Smooth muscle cell (in vitro differentiated cells): Measurements from ENCODE around the gene LCA5L. TPM values are rescaled to one million over a fixed set of nuclear protein-coding genes. Genes with fewer than 3 reads are reported as not detected.

Experiments
- DNase-seq: peaks from one replicate; lab custom pipeline; 2025; ENCODE audit not compliant: unreplicated experiment; lab: John Stamatoyannopoulos, UW
- H2AFZ ChIP-seq: fragments of 200-600 bp; sonication (generic); 2 replicates; pipeline ENCODE4 v1.6.0; 2016; ENCODE audit warnings: antibody characterized with exemption, low read depth, mild to moderate bottlenecking
- H3F3A ChIP-seq: fragments of 200-600 bp; sonication (generic); 2 replicates; pipeline ENCODE4 v1.6.0; 2017; ENCODE audit warnings: antibody characterized with exemption, low read depth
- H3K27ac ChIP-seq: fragments of 200-600 bp; sonication (generic); 2 replicates; pipeline ENCODE4 v1.5.1; 2016; ENCODE audit warnings: low read depth, mild to moderate bottlenecking
- H3K27me3 ChIP-seq: fragments of 200-600 bp; sonication (generic); 2 replicates; pipeline ENCODE4 v1.6.1; 2016; ENCODE audit warnings: low read depth, mild to moderate bottlenecking
- H3K36me3 ChIP-seq: fragments of 200-600 bp; sonication (generic); 2 replicates; pipeline ENCODE4 v1.5.1; 2016; ENCODE audit warnings: low read depth
- H3K4me1 ChIP-seq: fragments of 200-600 bp; sonication (generic); 2 replicates; pipeline ENCODE4 v1.5.1; 2016; ENCODE audit warnings: low read depth
- H3K4me2 ChIP-seq: fragments of 200-600 bp; sonication (generic); 2 replicates; pipeline ENCODE4 v1.6.0; 2016; ENCODE audit warnings: mild to moderate bottlenecking
- H3K4me3 ChIP-seq: fragments of 200-600 bp; sonication (generic); 2 replicates; pipeline ENCODE4 v1.5.1; 2016; ENCODE audit warnings: mild to moderate bottlenecking
- H3K79me2 ChIP-seq: fragments of 200-600 bp; sonication (generic); 2 replicates; pipeline ENCODE4 v1.6.0; 2016; ENCODE audit warnings: low read depth, mild to moderate bottlenecking
- H3K9ac ChIP-seq: fragments of 200-600 bp; sonication (generic); 2 replicates; pipeline ENCODE4 v1.6.0; 2016; ENCODE audit warnings: low read depth
- H3K9me3 ChIP-seq: fragments of 200-600 bp; sonication (generic); replicated peaks from 2 replicates; pipeline ENCODE4 v1.5.1; 2016; ENCODE audit warnings: low read depth
- H4K20me1 ChIP-seq: fragments of 200-600 bp; sonication (generic); 2 replicates; pipeline ENCODE4 v1.6.0; 2016; ENCODE audit warnings: low read depth
- WGBS: methylation state at CpG from one replicate; pipeline ENCODE4 v1.1.7; 2016; ENCODE audit warnings: low lambda C conversion rate; 5-methylcytosine and 5-hydroxymethylcytosine counted together
- microRNA-seq: library from miRNA; unstranded; fragments of <30 nt; microRNA quantifications from one replicate; pipeline ENCODE4, GENCODE V29; 2016; ENCODE audit warnings: borderline number of aligned reads
- polyA plus RNA-seq: library from polyadenylated mRNA; unstranded; fragments of >200 nt; fragmentation: Nextera tagmentation; extraction: Ambion mirVana; gene quantifications from 2 replicates; pipeline ENCODE4 v1.2.1, GENCODE V29; 2016
- small RNA-seq: library from RNA; depleted of rRNA; stranded (forward); fragments of <200 nt; gene quantifications from one replicate; pipeline ENCODE3, GENCODE V24; 2014
- total RNA-seq: library from RNA; depleted of rRNA; stranded (reverse); fragments of >200 nt; gene quantifications from 2 replicates; pipeline ENCODE4 v1.2.3, GENCODE V29; 2014
- TF ChIP-seq, protein P1 (sequence below): fragments of 200-600 bp; sonication (generic); IDR thresholded peaks from 2 replicates; pipeline ENCODE4 v1.5.1; 2017; ENCODE audit warnings: borderline replicate concordance, mild to moderate bottlenecking, antibody characterized with exemption; ENCODE audit not compliant: insufficient read depth, poor library complexity, severe bottlenecking

The LCA5L gene
- total and polyA plus RNA-seq, 2 experiments from 2014 or later: 2.2 to 2.4 TPM

DNA sequence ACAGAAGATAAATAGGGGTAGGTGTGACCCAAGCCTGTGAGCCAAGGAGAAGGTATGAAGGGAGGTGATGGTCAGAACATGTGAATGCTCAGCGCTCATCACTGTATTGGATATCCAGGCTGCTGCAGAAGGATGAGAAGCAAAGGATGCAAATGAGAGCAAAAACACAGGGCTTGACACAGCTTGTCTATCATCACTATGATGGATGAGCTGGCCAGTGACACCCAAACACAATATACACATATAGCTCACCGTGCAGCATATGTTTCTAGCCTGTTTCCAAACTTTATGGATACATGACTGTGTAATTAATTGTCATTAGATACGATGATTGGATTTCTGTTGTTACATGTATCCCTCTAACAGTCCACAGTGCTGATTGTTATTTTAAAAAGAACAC is 82.8 kb downstream of the LCA5L start:
- Histone ChIP-seq H3K79me2 (no peaks in the 10 kb centered on the region), H3F3A (peaks cover 6% of the 10 kb centered on the region), H3K4me1 (no peaks in the 10 kb centered on the region), H3K4me3 (no peak overlapping the region), H3K27ac (no peak overlapping the region), H4K20me1 (no peaks in the 10 kb centered on the region), H3K36me3 (no peaks in the 10 kb centered on the region), H3K4me2 (no peak overlapping the region), H3K27me3 (no peaks in the 10 kb centered on the region), H3K9ac (no peak overlapping the region), H2AFZ (no peak overlapping the region), H3K9me3 (no peaks in the 10 kb centered on the region)
- WGBS: 98% methylated on average over 3 of the region's 3 CpGs
- no peak for DNase-seq
- TF ChIP-seq, protein P1, sequence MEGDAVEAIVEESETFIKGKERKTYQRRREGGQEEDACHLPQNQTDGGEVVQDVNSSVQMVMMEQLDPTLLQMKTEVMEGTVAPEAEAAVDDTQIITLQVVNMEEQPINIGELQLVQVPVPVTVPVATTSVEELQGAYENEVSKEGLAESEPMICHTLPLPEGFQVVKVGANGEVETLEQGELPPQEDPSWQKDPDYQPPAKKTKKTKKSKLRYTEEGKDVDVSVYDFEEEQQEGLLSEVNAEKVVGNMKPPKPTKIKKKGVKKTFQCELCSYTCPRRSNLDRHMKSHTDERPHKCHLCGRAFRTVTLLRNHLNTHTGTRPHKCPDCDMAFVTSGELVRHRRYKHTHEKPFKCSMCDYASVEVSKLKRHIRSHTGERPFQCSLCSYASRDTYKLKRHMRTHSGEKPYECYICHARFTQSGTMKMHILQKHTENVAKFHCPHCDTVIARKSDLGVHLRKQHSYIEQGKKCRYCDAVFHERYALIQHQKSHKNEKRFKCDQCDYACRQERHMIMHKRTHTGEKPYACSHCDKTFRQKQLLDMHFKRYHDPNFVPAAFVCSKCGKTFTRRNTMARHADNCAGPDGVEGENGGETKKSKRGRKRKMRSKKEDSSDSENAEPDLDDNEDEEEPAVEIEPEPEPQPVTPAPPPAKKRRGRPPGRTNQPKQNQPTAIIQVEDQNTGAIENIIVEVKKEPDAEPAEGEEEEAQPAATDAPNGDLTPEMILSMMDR: no peak

DNA sequence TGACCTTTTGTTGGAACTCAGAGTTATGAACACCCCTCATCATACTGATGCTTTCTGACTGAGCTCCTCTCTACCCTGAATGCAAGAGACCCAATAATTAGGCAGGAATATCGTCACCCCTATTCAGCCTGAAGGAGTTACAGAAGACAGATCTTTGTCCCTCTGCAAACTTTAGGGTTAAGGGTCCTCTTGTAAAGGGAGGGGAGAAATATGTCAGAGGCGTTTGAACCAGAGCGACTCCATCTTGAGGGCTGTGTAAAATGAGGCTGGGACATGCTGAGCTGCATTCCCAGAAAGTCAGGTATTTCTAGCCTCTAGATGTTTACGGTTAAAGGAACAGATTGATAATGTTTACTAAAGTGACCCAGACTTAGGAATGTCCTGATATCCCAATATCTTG is 86.2 kb downstream of the LCA5L start:
- Histone ChIP-seq H3K27ac (no peak overlapping the region), H3K4me2 (no peak overlapping the region), H3K4me3 (no peak overlapping the region), H3F3A (peaks cover 6% of the 10 kb centered on the region), H3K36me3 (no peaks in the 10 kb centered on the region), H4K20me1 (no peaks in the 10 kb centered on the region), H3K4me1 (no peaks in the 10 kb centered on the region), H3K79me2 (no peaks in the 10 kb centered on the region), H3K9ac (no peak overlapping the region), H2AFZ (no peak overlapping the region), H3K9me3 (no peaks in the 10 kb centered on the region), H3K27me3 (no peaks in the 10 kb centered on the region)
- TF ChIP-seq, protein P1: no peak
- 87% methylated on average over 4 of the region's 4 CpGs for WGBS
- no peak for DNase-seq

Small RNA genes lying within 50 kb of the gene (microRNA-seq; reads per million reads assigned to microRNA genes)
- gene MIR6508: not detected

Small RNA genes lying within 50 kb of the gene (small RNA-seq; reads per million reads assigned to genes)
- 0.13 reads per million for gene MIR6508

Other genes starting within 250 kb of the LCA5L start
- 51.0 and 61.4 TPM in 2 replicates for gene BRWD1, start 132.1 kb downstream of the LCA5L start, total RNA-seq
- 19.0 and 23.5 TPM in 2 replicates for gene BRWD1, start 132.1 kb downstream of the LCA5L start, polyA plus RNA-seq
- 385 and 396 TPM in 2 replicates for gene HMGN1, start 96.7 kb downstream of the LCA5L start, total RNA-seq
- 404 and 427 TPM in 2 replicates for gene HMGN1, start 96.7 kb downstream of the LCA5L start, polyA plus RNA-seq
- 4.9 and 7.7 TPM in 2 replicates for gene SH3BGR, start 6.2 kb upstream of the LCA5L start, total RNA-seq
- 11.1 and 12.5 TPM in 2 replicates for gene SH3BGR, start 6.2 kb upstream of the LCA5L start, polyA plus RNA-seq
- gene B3GALT5, start 167.2 kb upstream of the LCA5L start, total RNA-seq: 1.7 and 3.8 TPM in 2 replicates
- gene B3GALT5, start 167.2 kb upstream of the LCA5L start, polyA plus RNA-seq: 0.73 and 1.3 TPM in 2 replicates